Endometrium (tissue), 2 donors: ENCODE data around the gene MFSD12.

Experiments
- FAIRE-seq: peaks from 2 replicates; lab custom pipeline; 2012; peaks lifted over from hg19 to GRCh38; lab: Jason Lieb, UNC
- donor health status: control.
- donor health status: control.

Gene MFSD12

GRCh38 chr19:3557461-3558248, at the start of gene MFSD12:
Gene MFSD12, minus strand, starts transcription at chr19:3557586. Its CDS starts 183 bp downstream, at chr19:3557403.
- FAIRE-seq: no peak

DNA sequence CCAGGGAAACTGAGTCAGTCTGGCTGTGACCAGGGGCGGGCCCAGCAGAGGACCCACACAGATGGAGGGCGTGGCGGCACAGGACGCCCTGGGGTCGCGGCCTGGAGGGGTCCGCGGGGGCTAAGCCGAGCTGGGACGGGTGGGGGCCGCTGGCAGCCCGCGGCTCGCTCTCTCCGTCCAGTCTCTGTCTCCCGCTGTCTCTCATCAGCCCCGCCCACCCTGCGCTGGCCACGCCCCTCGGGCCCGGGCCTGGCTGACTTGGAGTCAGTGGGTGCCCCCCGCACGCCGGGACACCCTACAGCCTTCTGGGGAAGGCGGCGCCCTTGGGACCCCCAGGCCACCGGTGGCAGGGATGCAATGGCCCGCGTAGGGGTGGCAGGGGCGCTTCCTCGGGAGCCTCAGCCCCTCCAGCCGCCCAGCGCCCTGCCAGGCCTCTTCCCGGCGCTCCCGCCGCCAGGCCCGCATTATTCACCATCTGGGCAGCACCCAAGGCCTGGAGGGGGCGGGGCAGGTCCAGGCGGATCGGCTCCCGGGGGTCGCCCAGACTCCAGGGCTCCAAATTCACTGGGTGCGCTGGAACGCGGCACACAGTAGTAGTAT, 49.4 kb upstream of the MFSD12 start, which contains the start of gene TBXA2R:
Gene TBXA2R, minus strand, starts transcription at position 186 of the 600 bp plus-strand sequence. CDS start 6,241 bp downstream, outside the sequence.
- no peak for FAIRE-seq

DNA sequence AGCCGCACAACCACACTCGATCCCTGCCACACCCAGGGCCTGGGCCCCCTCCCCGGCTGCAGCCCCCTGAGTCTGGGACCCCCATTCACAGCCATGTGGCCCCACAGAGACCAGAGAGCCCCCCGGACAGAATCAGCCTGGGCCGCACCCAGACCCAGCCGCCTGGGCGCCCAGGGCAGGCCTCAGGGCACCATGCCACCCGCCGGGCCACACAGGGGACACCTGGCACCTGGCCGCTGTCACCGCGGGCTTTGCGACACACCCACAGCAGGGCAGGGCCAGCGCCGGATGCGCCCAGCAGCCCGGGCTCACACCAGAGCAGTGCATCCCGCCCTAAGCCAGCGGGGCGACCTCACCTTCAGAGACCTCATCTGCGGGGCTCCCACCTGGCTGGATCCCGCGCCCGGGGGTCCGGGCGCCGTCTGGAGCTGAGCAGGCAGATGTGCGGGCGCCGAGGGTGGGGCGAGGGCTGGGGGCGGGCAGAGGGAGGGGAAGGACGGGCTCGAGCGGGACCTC, 48.8 kb upstream of the MFSD12 start:
- no peak for FAIRE-seq

DNA sequence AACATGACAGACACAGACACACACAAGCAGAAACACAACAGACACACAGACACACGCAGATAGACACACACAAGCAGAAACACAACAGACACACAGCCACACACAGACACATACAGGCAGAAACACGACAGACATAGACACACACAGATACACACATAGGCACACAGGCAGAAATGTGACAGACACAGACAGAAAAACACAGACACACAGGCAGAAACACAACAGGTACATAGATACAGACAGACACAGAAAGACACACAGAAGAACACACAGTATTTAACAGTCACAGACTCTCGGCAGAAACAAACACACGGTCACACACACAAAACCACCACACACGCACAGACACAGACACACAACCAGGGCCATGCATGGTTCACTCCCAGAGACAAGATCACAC, 48.4 kb upstream of the MFSD12 start:
- FAIRE-seq: no peak

DNA sequence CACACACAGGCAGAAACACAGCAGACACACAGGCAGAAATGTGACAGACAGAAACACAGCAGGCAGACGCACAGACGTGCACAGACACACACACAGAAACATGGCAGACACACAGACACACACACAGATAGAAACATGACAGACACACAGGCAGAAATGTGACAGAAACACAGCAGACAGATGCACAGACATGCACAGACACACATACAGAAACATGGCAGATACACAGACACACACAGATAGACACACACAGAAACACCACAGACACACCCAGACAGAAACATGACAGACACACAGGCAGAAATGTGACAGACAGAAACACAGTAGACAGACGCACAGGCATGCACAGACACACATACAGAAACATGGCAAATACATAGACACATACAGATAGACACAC, 48.0 kb upstream of the MFSD12 start:
- no peak for FAIRE-seq

GRCh38 chr19:3604987-3605343, 47.6 kb upstream of the MFSD12 start:
- no peak for FAIRE-seq

- no peak for FAIRE-seq
Observed at GRCh38 chr19:3604227-3604986, 47.0 kb upstream of the MFSD12 start.

GRCh38 chr19:3603121-3603811, 45.9 kb upstream of the MFSD12 start:
- FAIRE-seq: no peak

DNA sequence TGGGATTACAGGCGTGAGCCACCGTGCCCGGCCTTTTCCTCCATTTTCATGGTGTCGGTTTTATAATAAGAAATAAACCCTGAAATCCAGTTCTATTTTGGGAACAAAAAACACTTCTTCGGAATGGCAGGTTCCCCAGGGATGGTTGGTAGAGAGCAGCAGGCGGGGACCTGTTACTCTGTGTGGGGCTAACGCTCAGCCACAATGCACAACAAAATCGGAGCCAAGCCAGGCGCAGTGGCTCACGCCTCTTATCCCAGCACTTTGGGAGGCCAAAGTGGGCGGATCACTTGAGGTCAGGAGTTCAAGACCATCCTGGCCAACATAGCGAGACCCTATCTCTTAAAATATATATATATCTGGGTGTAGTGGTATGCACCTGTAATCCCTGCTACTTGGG, 43.6 kb upstream of the MFSD12 start:
- FAIRE-seq: no peak

DNA sequence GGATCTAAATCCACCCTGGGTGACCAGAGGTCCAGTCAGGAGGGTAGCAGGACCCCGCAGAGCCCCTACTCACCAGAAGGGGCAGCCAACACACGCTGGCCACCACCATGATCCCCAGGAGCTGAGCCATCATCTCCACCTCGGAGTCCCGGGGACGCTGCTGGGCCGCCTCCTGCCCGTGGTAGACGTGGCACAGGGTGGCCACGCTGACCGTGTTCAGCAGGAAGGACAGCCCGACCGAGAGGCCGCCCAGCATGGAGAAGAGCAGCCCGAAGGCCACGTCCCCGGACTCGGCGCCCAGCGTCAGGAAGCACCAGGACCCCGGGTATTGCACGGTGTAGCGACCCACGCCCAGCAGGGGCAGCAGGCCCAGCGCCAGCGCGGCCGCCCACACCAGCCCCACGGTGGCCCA, 42.4 kb upstream of the MFSD12 start:
- no peak for FAIRE-seq

DNA sequence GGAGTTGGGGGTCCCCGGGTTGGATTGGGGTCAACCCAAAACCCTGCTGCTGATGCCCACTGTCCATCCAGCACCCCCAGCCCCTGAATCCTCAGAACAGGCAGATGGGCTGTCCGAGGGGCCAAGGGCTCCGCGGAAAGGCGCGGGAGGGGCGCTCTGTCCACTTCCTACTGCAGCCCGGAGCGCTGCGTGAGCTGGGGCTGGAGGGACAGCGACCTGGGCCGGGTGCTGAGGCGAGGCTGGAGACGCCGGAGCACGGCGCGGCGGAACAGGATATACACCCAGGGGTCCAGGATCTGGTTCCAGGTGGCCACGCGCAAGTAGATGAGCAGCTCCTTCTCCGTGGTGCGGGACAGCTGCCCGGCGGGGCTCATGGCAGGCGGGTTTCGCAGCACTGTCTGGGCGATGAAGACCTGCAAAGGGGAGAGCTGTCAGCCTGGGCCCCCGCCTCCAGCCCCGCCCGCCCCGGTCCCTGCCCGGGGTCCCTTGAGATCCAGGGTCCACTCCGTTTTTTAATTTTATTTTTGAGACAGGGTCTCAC, 38.2 kb upstream of the MFSD12 start:
- FAIRE-seq: no peak

DNA sequence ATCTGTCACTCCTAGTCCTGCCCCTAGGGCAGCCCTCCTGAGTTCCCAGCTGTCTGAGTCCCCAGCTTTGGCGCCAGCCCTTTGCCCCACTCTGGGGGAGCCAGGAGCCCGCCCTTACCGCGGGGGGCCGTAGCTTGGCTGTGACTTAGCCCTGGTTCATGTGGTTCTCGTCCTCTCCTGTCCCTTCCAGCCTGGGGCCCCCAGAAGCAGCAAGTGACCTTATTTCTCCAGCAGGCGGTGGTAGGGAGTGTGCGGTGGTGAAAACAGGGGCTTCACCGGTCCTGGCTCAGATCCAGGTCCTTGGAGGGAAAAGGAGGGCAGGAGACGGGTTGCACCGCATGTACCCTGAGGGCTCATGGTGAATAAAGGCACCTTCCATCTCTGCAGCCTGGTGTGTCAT, 35.8 kb upstream of the MFSD12 start:
- FAIRE-seq: no peak

DNA sequence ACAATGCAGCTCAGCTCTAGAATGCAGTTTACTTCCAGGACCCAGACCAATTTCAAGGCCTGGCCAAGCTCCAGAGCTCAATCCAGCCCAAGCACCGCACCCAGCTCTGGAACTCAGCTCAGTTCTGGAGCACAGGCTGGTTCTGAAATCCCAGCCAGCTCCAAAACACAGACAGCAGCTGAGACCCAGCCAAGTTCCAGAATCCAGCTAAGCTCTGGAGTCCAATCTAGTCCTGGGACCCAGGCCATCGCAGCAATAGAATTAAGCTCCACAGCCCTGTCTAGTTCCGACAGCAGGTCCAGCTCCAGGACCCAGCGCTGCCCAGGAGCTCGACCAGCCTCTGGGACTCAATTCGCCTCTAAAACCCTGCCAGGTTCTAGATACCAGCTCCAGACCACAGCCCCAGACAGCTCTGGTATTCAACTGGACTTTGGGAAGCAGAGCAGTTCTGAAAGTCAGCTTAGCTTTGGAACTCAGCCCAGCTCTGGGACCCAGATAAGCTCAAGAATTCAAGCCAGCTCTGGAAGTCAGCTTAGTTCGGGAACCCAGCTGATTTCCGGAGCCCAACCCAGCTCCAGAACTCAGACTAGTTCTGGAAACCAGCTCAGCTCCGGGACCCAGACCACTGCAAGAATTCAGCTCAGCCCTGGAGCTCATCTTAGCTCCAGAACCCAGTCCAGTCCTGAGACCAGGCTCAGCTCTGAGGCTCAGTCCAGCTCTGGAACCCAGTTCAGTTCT, 34.7 kb upstream of the MFSD12 start:
- no peak for FAIRE-seq

- no peak for FAIRE-seq
Observed at GRCh38 chr19:3590991-3591659, 33.7 kb upstream of the MFSD12 start.

DNA sequence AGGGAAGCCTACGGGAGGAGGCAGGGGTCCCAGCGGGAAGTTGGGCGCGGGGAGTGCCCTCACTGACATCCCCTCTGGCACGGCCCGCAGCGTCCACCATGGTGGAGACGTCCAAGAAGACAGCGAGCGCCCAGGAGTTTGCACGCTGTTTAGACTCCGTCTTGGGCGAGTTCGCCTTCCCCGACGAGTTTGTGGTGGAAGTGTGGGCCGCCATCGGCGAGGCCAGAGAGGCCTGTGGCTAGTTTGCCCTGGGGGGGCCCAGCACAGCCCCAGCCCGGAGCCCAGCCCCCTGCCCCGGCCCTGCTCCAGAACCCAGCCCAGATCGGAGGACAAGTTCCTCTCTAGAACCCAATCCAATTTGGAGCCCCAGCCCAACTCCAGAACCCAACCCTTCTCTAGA, 32.6 kb upstream of the MFSD12 start:
- FAIRE-seq: no peak

DNA sequence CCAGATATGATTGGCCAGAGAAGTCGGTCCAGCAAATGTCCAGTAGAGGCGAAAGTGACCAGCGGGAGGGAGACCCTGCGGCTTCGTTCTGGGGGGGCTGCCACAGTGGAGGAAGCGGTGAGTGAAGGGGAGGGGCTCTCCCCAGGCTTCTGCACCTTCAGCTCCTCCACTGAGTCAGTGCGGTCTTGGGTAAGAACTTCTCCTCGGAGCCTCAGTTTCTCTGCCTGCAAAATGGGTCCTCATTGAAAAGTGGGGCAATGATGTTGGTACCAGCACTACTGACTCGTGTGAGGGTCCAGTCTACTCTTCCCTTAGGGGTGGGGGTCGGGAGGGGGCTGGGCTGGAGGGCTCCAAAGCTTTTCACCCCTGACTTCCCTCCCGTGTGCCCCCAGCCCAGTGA, 32.1 kb upstream of the MFSD12 start:
- FAIRE-seq: no peak

DNA sequence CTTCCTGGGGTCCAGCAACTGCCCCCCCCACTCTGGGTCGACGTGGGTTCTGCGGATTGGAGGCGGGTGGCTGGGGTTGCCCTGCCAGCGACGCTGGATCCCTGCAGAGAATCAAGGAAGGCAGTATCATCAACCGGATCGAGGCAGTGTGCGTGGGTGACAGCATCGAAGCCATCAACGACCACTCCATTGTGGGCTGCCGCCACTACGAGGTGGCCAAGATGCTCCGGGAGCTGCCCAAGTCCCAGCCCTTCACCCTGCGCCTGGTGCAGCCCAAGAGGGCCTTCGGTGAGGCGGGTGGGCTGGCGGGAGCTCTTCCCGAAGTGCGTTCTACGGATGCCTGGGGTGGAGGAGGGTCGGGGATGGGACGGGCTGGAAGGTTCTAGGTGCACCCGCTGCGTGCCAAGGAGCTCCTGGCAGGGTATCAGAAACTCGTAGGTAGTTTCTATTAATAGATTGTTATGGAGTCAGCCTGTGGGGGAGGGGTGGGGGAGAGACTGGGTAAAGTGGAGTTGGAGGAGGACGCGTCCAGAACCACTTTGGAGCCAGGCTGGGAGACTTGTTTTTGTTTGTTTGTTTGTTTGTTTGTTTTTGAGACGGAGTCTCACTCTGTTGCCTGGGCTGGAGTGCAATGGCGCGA, 29.4 kb upstream of the MFSD12 start:
- FAIRE-seq: no peak

- no peak for FAIRE-seq
Observed at GRCh38 chr19:3586127-3586626, 28.8 kb upstream of the MFSD12 start.

- no peak for FAIRE-seq
Observed at GRCh38 chr19:3585301-3586126, 28.1 kb upstream of the MFSD12 start, which contains the start of gene GIPC3. Gene GIPC3, plus strand, starts transcription at chr19:3585478. Its CDS starts 120 bp downstream, at chr19:3585598.
